ENCODE measurements around the gene ENAH. TPM values are rescaled to one million over a fixed set of nuclear protein-coding genes. Genes with fewer than 3 reads are reported as not detected.
A peak's percentile ranks its signal among the peaks of the same experiment; 100 is the strongest.

Gene ENAH
- total and polyA plus RNA-seq, 9 of the 15 experiments (the other 6 are each of a cell fraction or from before 2014, with no cell fraction given): 0.03 to 1.2 (median 0.15) TPM

DNA sequence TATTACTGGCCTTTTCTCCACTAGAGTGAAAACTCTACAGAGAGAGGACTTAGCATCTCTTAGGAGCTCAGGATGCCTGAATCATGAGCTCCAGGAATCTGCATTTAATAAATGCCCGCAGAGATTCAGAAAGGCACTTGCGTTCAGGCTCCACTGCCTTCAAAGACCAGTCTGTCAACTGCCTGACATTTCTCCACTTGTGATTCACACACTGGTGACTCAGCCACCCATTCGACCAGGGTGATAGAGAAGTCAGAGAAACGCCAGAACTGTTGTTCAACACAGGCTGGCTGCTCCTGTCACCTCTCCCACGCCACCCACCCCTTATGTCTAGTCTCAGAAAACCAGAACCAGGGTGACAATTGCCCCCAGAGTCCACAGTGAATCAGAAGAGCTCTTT is 198.2 kb downstream of the ENAH start (continued):
- TF ChIP-seq, protein P1, sequence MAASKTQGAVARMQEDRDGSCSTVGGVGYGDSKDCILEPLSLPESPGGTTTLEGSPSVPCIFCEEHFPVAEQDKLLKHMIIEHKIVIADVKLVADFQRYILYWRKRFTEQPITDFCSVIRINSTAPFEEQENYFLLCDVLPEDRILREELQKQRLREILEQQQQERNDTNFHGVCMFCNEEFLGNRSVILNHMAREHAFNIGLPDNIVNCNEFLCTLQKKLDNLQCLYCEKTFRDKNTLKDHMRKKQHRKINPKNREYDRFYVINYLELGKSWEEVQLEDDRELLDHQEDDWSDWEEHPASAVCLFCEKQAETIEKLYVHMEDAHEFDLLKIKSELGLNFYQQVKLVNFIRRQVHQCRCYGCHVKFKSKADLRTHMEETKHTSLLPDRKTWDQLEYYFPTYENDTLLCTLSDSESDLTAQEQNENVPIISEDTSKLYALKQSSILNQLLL (CRISPR knock-in tag; IDR thresholded peaks at IDR 0.05; ENCODE audit: borderline replicate concordance): no peak
- TF ChIP-seq ZNF165 (CRISPR knock-in tag; IDR thresholded peaks at IDR 0.05; ENCODE audit: borderline replicate concordance) (no peak), ZFP1 (CRISPR knock-in tag; IDR thresholded peaks at IDR 0.05) (no peak), KDM5B (IDR thresholded peaks at IDR 0.05; ENCODE audit: insufficient replicate concordance, low read depth, low read length) (no peak), NFE2 (IDR thresholded peaks at IDR 0.05; ENCODE audit: low read depth) (peak; percentile 56; the same call in 1 of the 2 replicates), NRF1 (conservative IDR thresholded peaks at IDR 0.05 in 1 of 2, IDR thresholded peaks at IDR 0.05 in 1 of 2) (no peak), TRIM24 (IDR thresholded peaks at IDR 0.05) (no peak), SNRNP70 (optimal IDR thresholded peaks at IDR 0.05; ENCODE audit: low read depth, low read length) (no peak), HIVEP1 (CRISPR knock-in tag; IDR thresholded peaks at IDR 0.05) (no peak), RBM39 (optimal IDR thresholded peaks at IDR 0.05; ENCODE audit: low read depth, low read length) (no peak), SRSF3 (IDR thresholded peaks at IDR 0.05; ENCODE audit: insufficient read depth, low read length) (no peak), ZNF699 (CRISPR knock-in tag; IDR thresholded peaks at IDR 0.05; ENCODE audit: insufficient replicate concordance) (no peak), HDAC1 (IDR thresholded peaks at IDR 0.05) (0 out of 4 replicates have a peak, but pooled peaks of 1 of the 2 experiments have one; percentile 31), ZNF174 (CRISPR knock-in tag; IDR thresholded peaks at IDR 0.05) (no peak), ZFPM2 (CRISPR knock-in tag; IDR thresholded peaks at IDR 0.05) (no peak)
- TF ChIP-seq, protein P2, sequence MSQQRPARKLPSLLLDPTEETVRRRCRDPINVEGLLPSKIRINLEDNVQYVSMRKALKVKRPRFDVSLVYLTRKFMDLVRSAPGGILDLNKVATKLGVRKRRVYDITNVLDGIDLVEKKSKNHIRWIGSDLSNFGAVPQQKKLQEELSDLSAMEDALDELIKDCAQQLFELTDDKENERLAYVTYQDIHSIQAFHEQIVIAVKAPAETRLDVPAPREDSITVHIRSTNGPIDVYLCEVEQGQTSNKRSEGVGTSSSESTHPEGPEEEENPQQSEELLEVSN (IDR thresholded peaks at IDR 0.05; ENCODE audit: borderline replicate concordance in 1 of 2, extremely low read depth in 1 of 2, insufficient read depth in 1 of 2, insufficient read length in 1 of 2, low read depth in 1 of 2, low read length in 1 of 2, poor library complexity in 1 of 2, severe bottlenecking in 1 of 2): no peak
- TF ChIP-seq, protein P3, sequence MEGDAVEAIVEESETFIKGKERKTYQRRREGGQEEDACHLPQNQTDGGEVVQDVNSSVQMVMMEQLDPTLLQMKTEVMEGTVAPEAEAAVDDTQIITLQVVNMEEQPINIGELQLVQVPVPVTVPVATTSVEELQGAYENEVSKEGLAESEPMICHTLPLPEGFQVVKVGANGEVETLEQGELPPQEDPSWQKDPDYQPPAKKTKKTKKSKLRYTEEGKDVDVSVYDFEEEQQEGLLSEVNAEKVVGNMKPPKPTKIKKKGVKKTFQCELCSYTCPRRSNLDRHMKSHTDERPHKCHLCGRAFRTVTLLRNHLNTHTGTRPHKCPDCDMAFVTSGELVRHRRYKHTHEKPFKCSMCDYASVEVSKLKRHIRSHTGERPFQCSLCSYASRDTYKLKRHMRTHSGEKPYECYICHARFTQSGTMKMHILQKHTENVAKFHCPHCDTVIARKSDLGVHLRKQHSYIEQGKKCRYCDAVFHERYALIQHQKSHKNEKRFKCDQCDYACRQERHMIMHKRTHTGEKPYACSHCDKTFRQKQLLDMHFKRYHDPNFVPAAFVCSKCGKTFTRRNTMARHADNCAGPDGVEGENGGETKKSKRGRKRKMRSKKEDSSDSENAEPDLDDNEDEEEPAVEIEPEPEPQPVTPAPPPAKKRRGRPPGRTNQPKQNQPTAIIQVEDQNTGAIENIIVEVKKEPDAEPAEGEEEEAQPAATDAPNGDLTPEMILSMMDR (IDR thresholded peaks at IDR 0.05 in 2 of 3, conservative IDR thresholded peaks at IDR 0.05 in 1 of 3; ENCODE audit: insufficient read depth in 2 of 3, low read depth in 1 of 3, low read length in 3 of 3): no peak
- TF ChIP-seq, protein P4, sequence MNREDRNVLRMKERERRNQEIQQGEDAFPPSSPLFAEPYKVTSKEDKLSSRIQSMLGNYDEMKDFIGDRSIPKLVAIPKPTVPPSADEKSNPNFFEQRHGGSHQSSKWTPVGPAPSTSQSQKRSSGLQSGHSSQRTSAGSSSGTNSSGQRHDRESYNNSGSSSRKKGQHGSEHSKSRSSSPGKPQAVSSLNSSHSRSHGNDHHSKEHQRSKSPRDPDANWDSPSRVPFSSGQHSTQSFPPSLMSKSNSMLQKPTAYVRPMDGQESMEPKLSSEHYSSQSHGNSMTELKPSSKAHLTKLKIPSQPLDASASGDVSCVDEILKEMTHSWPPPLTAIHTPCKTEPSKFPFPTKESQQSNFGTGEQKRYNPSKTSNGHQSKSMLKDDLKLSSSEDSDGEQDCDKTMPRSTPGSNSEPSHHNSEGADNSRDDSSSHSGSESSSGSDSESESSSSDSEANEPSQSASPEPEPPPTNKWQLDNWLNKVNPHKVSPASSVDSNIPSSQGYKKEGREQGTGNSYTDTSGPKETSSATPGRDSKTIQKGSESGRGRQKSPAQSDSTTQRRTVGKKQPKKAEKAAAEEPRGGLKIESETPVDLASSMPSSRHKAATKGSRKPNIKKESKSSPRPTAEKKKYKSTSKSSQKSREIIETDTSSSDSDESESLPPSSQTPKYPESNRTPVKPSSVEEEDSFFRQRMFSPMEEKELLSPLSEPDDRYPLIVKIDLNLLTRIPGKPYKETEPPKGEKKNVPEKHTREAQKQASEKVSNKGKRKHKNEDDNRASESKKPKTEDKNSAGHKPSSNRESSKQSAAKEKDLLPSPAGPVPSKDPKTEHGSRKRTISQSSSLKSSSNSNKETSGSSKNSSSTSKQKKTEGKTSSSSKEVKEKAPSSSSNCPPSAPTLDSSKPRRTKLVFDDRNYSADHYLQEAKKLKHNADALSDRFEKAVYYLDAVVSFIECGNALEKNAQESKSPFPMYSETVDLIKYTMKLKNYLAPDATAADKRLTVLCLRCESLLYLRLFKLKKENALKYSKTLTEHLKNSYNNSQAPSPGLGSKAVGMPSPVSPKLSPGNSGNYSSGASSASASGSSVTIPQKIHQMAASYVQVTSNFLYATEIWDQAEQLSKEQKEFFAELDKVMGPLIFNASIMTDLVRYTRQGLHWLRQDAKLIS (CRISPR knock-in tag; IDR thresholded peaks at IDR 0.05): no peak
- TF ChIP-seq, protein P5, sequence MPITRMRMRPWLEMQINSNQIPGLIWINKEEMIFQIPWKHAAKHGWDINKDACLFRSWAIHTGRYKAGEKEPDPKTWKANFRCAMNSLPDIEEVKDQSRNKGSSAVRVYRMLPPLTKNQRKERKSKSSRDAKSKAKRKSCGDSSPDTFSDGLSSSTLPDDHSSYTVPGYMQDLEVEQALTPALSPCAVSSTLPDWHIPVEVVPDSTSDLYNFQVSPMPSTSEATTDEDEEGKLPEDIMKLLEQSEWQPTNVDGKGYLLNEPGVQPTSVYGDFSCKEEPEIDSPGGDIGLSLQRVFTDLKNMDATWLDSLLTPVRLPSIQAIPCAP (CRISPR knock-in tag; IDR thresholded peaks at IDR 0.05; ENCODE audit: borderline replicate concordance): no peak
